ENCODE results near the gene CD44. TPM values are rescaled to one million over a fixed set of nuclear protein-coding genes. Genes with fewer than 3 reads are reported as not detected.

Gene CD44
- polyA plus RNA-seq, 1 of the 3 experiments (the other 2 are of a cell fraction): 457 TPM

GRCh38 chr11:35236667-35237003 lies 97.7 kb downstream of the CD44 start:
- H3K27me3 ChIP-seq (ENCODE audit: insufficient read depth): no peaks in the 10 kb centered on the region
- peaks cover 0 to 7% of the 10 kb centered on the region in 2 experiments for H3K36me3 ChIP-seq (replicated peaks in 1 of 2; ENCODE audit: control insufficient read depth in 1 of 2, insufficient read depth in 2 of 2, low read length in 1 of 2)
- H3K4me3 ChIP-seq (ENCODE audit: low read depth in 2 of 2, low read length in 1 of 2): no peak overlapping the region
- no peaks in the 10 kb centered on the region for H3K9me2 ChIP-seq
- no peak overlapping the region for H3K9ac ChIP-seq
- 83% methylated on average over 5 of the region's 5 CpGs for WGBS (ENCODE audit: low lambda C conversion rate)
- H3K4me1 ChIP-seq (ENCODE audit: control insufficient read depth in 1 of 2, insufficient read depth in 2 of 2, low read depth in 1 of 2, low read length in 1 of 2): peaks cover 0 to 2% of the 10 kb centered on the region in 2 experiments; a peak in 1 of 4 replicates
- H3K4me2 ChIP-seq: no peak overlapping the region
- DNase-seq: no peak
- H3K27ac ChIP-seq (ENCODE audit: low read depth in 2 of 2, low read length in 1 of 2): no peak overlapping the region
- ChIA-PET POLR2A (no interaction called here), CTCF (interaction anchor here (1.7 to 3.6 kb wide), 4 partner anchors 12 to 310 kb away, joined by 8 to 18 read pairs (median 8); no protein-coding TSS in a partner anchor)
- H3K79me2 ChIP-seq (ENCODE audit: insufficient read depth): no peaks in the 10 kb centered on the region
- no peaks in the 10 kb centered on the region for H4K20me1 ChIP-seq (ENCODE audit: insufficient read depth)
- TF ChIP-seq GABPA (IDR thresholded peaks at IDR 0.05; ENCODE audit: low read depth) (no peak), GATA2 (CRISPR knock-in tag; IDR thresholded peaks at IDR 0.05) (no peak), IRF3 (IDR thresholded peaks at IDR 0.05; ENCODE audit: low read depth, low read length) (no peak), REST (IDR thresholded peaks at IDR 0.05; ENCODE audit: low read depth, low read length) (no peak), RAD21 (IDR thresholded peaks at IDR 0.05; ENCODE audit: low read length) (no peak), EZH2phosphoT487 (IDR thresholded peaks at IDR 0.05; ENCODE audit: borderline replicate concordance, low read depth) (no peak), FOXJ3 (CRISPR knock-in tag; IDR thresholded peaks at IDR 0.05) (no peak), CTCF (IDR thresholded peaks at IDR 0.05) (no peak), ELF1 (IDR thresholded peaks at IDR 0.05) (no peak), SIN3A (IDR thresholded peaks at IDR 0.05; ENCODE audit: borderline replicate concordance, low read depth, low read length) (no peak)
- H2AFZ ChIP-seq (ENCODE audit: low read depth): no peak overlapping the region
- H3F3A ChIP-seq (replicated peaks; ENCODE audit: insufficient read depth): peaks cover 38% of the 10 kb centered on the region
- H3K9me3 ChIP-seq: no peaks in the 10 kb centered on the region

- H2AFZ ChIP-seq (ENCODE audit: low read depth): no peak overlapping the region
- no peak overlapping the region; a peak in 1 of 4 replicates for H3K27ac ChIP-seq (ENCODE audit: low read depth in 2 of 2, low read length in 1 of 2)
- CTCF ChIA-PET: interaction anchor here (0.8 to 3.6 kb wide), 13 partner anchors 10 to 310 kb away, joined by 3 to 18 read pairs (median 5); partner anchors contain the start of gene CD44
- no peaks in the 10 kb centered on the region for H3K9me3 ChIP-seq
- POLR2A ChIA-PET: no interaction called here
- peaks cover 0 to 2% of the 10 kb centered on the region in 2 experiments; a peak in 2 of 4 replicates for H3K4me1 ChIP-seq (ENCODE audit: control insufficient read depth in 1 of 2, insufficient read depth in 2 of 2, low read depth in 1 of 2, low read length in 1 of 2)
- peaks cover 0 to under 1% of the 10 kb centered on the region in 2 experiments for H3K36me3 ChIP-seq (replicated peaks in 1 of 2; ENCODE audit: control insufficient read depth in 1 of 2, insufficient read depth in 2 of 2, low read length in 1 of 2)
- H3K9me2 ChIP-seq: no peaks in the 10 kb centered on the region
- no peak overlapping the region for H3K4me2 ChIP-seq
- no peak for DNase-seq
- H4K20me1 ChIP-seq (ENCODE audit: insufficient read depth): no peaks in the 10 kb centered on the region
- no peak overlapping the region for H3K4me3 ChIP-seq (ENCODE audit: low read depth in 2 of 2, low read length in 1 of 2)
- no peak overlapping the region for H3K9ac ChIP-seq
- WGBS (ENCODE audit: low lambda C conversion rate): 94% methylated on average over 1 of the region's 1 CpG
- peaks cover 32% of the 10 kb centered on the region for H3F3A ChIP-seq (replicated peaks; ENCODE audit: insufficient read depth)
- H3K79me2 ChIP-seq (ENCODE audit: insufficient read depth): no peaks in the 10 kb centered on the region
- H3K27me3 ChIP-seq (ENCODE audit: insufficient read depth): no peaks in the 10 kb centered on the region
- no peak for TF ChIP-seq USF2 (IDR thresholded peaks at IDR 0.05; ENCODE audit: borderline replicate concordance, low read depth, low read length)
- TF ChIP-seq JUND (IDR thresholded peaks at IDR 0.05): no peak
- TF ChIP-seq MAX (IDR thresholded peaks at IDR 0.05; ENCODE audit: low read depth): no peak
- TF ChIP-seq SIN3A (IDR thresholded peaks at IDR 0.05; ENCODE audit: borderline replicate concordance, low read depth, low read length): no peak
- no peak for TF ChIP-seq GABPA (IDR thresholded peaks at IDR 0.05; ENCODE audit: low read depth)
- TF ChIP-seq EP300 (IDR thresholded peaks at IDR 0.05; ENCODE audit: borderline replicate concordance in 1 of 2, low read depth in 1 of 2, low read length in 1 of 2): no peak
- no peak for TF ChIP-seq ZBTB33 (IDR thresholded peaks at IDR 0.05; ENCODE audit: borderline replicate concordance, low read depth)
- TF ChIP-seq RCOR1 (IDR thresholded peaks at IDR 0.05; ENCODE audit: low read length): no peak
- no peak for TF ChIP-seq MEF2A (IDR thresholded peaks at IDR 0.05; ENCODE audit: borderline replicate concordance, low read depth)
- no peak for TF ChIP-seq FOXJ3 (CRISPR knock-in tag; IDR thresholded peaks at IDR 0.05)
Measured at GRCh38 chr11:35237351-35237750, 98.4 kb downstream of the CD44 start.
